ENCODE results near the gene C1orf74. TPM values are rescaled to one million over a fixed set of nuclear protein-coding genes. Genes with fewer than 3 reads are reported as not detected.

The C1orf74 gene
- 3.7 and 4.2 TPM in 2 replicates for total RNA-seq

DNA sequence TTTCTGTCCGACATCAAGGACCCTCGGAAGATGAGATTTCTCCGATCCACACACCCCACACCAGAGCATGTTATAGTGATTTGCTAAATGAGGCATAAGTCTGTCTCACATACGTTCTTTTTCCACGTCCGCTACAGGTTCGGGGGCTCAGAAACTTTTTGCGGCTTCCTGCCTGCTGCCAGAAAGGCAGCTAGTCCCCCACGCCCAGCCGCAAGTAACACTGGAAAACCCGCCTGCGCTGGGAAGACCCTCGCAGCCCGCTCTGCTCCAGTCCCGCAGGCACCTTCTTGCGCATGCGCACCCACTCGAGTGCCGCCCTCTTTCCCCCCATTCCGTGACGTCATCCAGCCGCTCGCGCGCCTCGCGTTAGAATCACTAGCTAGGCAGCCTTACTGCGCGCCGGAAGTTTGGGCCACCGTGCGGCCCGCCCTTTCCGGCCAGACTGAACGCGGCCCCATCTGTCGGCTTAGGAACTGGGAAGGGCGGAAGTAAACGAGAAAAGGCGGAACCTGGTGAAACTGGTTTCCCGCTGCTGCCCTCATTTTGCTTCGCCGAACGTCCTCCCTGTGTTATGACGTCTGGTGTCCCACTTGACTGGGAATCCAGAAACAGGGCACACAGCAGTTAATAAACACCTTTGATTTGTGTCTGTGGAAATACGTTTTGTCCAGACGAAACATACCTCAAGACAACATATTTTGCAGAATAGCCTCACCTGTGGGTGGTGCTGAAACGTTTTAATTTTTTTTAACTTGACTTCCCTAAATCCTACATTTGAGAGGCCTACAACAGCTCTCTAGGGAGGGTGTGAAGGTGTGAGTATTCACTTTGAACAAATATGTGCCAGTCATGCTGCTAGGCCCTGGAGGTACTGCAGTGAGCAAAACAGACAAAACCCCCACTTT, at the start of gene C1orf74:
Gene C1orf74 (minus strand): TSS at position 295 of the 905 bp plus-strand sequence. CDS start 925 bp downstream, outside the sequence.

DNA sequence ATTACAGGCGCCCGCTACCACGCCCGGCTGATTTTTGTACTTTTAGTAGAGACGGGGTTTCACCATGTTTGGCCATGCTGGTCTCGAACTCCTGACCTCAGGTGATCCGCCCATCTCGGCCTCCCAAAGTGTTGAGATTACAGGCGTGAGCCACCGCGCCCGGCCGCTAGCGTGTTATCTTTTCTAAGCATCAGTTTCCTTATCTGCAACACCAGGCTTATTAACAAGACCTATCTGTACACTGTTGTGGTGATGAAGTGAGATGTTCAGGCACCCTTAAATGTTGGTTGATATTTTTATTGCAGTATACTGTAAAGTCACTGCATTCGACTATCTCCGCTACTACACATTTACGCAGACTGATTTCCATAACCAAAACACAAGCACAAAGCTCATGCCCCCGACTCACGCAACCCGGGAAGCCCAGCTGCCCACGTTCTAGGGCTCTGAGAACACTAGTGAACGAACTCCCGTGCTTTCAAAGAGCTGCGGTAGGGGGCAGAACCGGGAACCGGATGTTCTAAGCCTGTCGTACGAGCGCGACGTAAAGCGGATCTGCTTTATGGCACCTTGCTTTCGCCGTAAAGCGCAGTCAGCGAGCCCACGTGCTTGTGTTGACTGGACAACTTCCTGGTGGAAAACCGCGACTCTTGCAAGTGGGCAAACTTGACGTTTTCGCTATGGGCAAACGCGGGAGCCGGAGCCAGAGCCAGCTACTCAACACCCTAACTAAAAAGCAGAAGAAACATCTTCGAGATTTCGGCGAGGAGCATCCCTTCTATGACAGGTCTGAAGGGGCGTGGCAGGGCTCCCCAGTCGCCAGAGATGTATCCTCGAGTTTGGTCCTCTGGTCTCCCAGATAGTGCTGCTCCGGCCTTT, 43.3 kb upstream of the C1orf74 start, which contains the start of gene UTP25:
Gene UTP25 (plus strand): TSS at position 589 of the 879 bp plus-strand sequence. CDS start 92 bp downstream, at position 681.

DNA sequence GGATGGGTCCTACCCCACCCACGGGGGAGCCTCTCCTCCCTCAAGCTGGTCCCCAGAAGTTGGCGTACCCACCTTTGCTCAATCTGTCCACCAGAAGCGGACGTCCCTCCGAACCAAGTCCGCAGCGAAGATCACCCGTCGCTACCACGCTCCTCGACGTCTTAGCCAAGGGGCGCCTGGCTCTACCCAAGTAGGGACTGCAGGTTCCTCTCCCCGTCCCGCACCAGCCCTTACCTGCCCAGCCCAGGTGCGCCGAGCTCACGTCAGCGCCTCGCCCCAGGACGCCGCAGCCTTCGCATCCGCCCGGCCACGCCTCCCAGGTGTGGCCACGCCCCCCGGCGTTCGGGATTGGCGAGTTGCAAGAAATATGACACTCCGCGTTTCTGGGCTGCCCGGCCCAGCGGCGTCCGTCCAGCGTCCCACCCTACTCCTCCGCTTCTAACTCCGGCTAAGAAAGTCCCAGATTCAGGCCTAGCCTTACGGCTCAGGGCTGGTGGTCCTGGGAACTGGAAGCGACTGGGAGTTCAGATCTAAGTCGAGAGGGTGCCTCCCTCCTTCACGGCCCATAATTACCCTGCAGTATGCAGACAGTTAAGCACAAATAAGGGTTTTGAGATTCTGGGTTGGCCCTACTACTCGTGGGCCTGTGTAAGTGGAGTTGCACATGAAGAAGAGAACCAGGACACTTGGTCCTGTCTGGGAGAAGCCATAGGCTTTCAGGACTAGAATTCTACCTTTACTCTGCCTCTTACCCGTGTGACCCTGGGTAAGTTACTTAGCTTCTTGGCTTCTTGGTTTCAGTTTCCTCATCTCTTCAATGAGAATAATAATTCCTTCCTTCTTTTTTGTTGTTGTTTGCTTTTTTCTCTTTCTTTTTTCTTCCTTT, 21.8 kb upstream of the C1orf74 start, which contains the start of gene IRF6:
Gene IRF6 (minus strand): TSS at position 268 of the 886 bp plus-strand sequence. CDS start 4,729 bp downstream, outside the sequence.

DNA sequence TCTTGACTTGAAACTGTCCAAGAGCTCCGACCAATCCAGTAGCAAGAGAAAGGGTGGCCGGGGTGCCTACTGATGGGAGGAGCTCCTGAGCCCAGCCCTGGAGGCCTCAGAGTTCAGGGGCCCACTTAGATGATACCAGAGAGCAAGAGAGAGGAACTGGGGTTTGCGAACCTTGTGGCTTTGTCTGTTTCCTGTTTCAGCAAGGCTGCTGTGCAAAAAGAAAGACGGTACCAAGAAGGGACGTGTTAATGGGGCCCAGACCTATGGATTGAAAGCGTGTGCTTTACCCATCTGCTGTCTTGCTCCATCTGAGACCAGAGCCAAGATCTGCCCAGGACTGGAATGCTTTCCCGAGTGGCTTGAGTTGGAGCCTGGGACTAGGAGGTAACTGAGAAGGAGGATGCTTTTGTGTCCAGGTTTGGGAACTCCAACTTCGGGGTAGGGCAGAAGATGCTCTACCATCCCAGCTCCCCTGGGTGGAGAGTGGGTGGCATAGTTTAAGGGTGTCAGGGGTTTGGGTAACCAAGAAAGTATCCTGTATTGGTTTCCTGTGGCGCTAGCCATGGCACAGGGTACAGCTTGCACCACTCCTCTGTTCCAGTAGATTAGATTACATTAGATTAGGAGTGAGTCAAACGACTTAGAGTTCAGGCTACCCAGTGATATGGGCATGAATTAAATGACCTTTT, 28.3 kb downstream of the C1orf74 start, which contains the start of gene TRAF3IP3:
Gene TRAF3IP3 (plus strand): TSS at position 128 of the 689 bp plus-strand sequence. CDS start 3,987 bp downstream, outside the sequence.

Other genes starting within 250 kb of the C1orf74 start
- 0.77 and 0.85 TPM in 2 replicates for gene CAMK1G, start 200.8 kb downstream of the C1orf74 start, total RNA-seq
- gene LAMB3, start 132.1 kb downstream of the C1orf74 start, total RNA-seq = 3.5 and 11.3 TPM in 2 replicates
- 10.4 and 34.1 TPM in 2 replicates for gene G0S2, start 109.1 kb downstream of the C1orf74 start, total RNA-seq
- 0.77 and 6.8 TPM in 2 replicates for gene HSD11B1, start 79.7 kb downstream of the C1orf74 start, total RNA-seq
- not detected in 2 replicates for gene TRAF3IP3, start 28.5 kb downstream of the C1orf74 start, total RNA-seq
- gene IRF6, start 21.6 kb upstream of the C1orf74 start, total RNA-seq = 0.19 and 0.85 TPM in 2 replicates
- gene UTP25, start 43.4 kb upstream of the C1orf74 start, total RNA-seq = 10.9 and 13.2 TPM in 2 replicates
- 1.2 and 2.0 TPM in 2 replicates for gene SYT14, start 153.7 kb upstream of the C1orf74 start, total RNA-seq